Fibroblast of lung (primary cell): ENCODE results near the gene MFAP2. TPM values are rescaled to one million over a fixed set of nuclear protein-coding genes. Genes with fewer than 3 reads are reported as not detected.

Experiments used
- DNase-seq, 2 donors: peaks; one replicate each; pipeline versions ENCODE4 v3.0.0 to v3.0.0-alpha.2; 2010; ENCODE audit warnings: low read depth in 2 of 2
- H2AFZ ChIP-seq: 2 replicates; pipeline ENCODE4 v1.5.1; 2012; ENCODE audit warnings: low read length, control low read depth, inconsistent platforms
- H3K27ac ChIP-seq: 2 replicates; pipeline ENCODE4 v1.5.1; 2011; ENCODE audit warnings: low read length, control low read depth; ENCODE audit not compliant: insufficient read depth
- H3K27me3 ChIP-seq: 2 replicates; pipeline ENCODE4 v1.5.1; 2011; ENCODE audit warnings: mild to moderate bottlenecking, low read length; ENCODE audit not compliant: control insufficient read depth, insufficient read depth
- H3K36me3 ChIP-seq: 2 replicates; pipeline ENCODE4 v1.5.1; 2011; ENCODE audit warnings: low read length; ENCODE audit not compliant: control insufficient read depth, insufficient read depth
- H3K4me1 ChIP-seq: 2 replicates; pipeline ENCODE4 v1.5.1; 2011; ENCODE audit warnings: low read length; ENCODE audit not compliant: control insufficient read depth, insufficient read depth; ENCODE audit errors: extremely low read depth
- H3K4me2 ChIP-seq: 2 replicates; pipeline ENCODE4 v1.5.1; 2011; ENCODE audit warnings: low read length, control low read depth; ENCODE audit not compliant: insufficient read depth; ENCODE audit errors: extremely low read depth
- H3K4me3 ChIP-seq, 4 experiments: fragments of 200-600 bp in 1 of 4; sonication (generic) in 1 of 4; replicated peaks in 1 of 4; 2 replicates each; pipeline ENCODE4 v1.5.1; 2011 to 2016; ENCODE audit warnings: low read length in 4 of 4, low read depth in 3 of 4, mild to moderate bottlenecking in 3 of 4, control low read depth in 2 of 4, inconsistent platforms in 1 of 4, mixed read lengths in 1 of 4; ENCODE audit not compliant: insufficient read depth in 1 of 4; ENCODE audit errors: control extremely low read depth in 1 of 4
- H3K79me2 ChIP-seq: 2 replicates; pipeline ENCODE4 v1.5.1; 2012; ENCODE audit warnings: mild to moderate bottlenecking, low read length, inconsistent platforms; ENCODE audit not compliant: control insufficient read depth, insufficient read depth
- H3K9ac ChIP-seq: 2 replicates; pipeline ENCODE4 v1.5.1; 2011; ENCODE audit warnings: mild to moderate bottlenecking, low read length, control low read depth; ENCODE audit not compliant: insufficient read depth
- H3K9me3 ChIP-seq: 2 replicates; pipeline ENCODE4 v1.5.1; 2012; ENCODE audit warnings: low read depth, low read length; ENCODE audit not compliant: control insufficient read depth, insufficient read depth
- H4K20me1 ChIP-seq: 2 replicates; pipeline ENCODE4 v1.5.1; 2011; ENCODE audit warnings: low read length; ENCODE audit not compliant: control insufficient read depth, insufficient read depth; ENCODE audit errors: extremely low read depth
- EZH2 ChIP-seq: IDR thresholded peaks from 2 replicates; pipeline ENCODE4 v1.5.1; 2012; ENCODE audit warnings: low read length, control low read depth, mild to moderate bottlenecking; ENCODE audit errors: missing control alignments
- polyA plus RNA-seq, 2 donors: library from polyadenylated mRNA; depleted of rRNA in 1 of 2; stranded (reverse) in 1 of 2; unstranded in 1 of 2; fragments of >200 nt; gene quantifications; 2 replicates each; pipeline ENCODE4 v1.2.1, GENCODE V29; 2011 to 2012; ENCODE audit warnings: missing spikeins in 1 of 2
- total RNA-seq: library from RNA; depleted of rRNA; stranded (reverse); fragments of >200 nt; gene quantifications from 2 replicates; pipeline ENCODE4 v1.2.1, GENCODE V29; 2014
- TF ChIP-seq, protein P1 (sequence below), 2 donors: IDR thresholded peaks in 1 of 2; conservative IDR thresholded peaks in 1 of 2; 1 replicate in 1 of 2; 2 replicates in 1 of 2; pipeline ENCODE4 v1.5.1; 2011 to 2012; ENCODE audit warnings: low read length in 2 of 2, control low read depth in 1 of 2, inconsistent platforms in 1 of 2, low read depth in 1 of 2, mild to moderate bottlenecking in 1 of 2

Gene MFAP2
- total and polyA plus RNA-seq, 2 donors (not counting 1 experiment from before 2014, with no cell fraction given), result 14.1 to 16.2 TPM

DNA sequence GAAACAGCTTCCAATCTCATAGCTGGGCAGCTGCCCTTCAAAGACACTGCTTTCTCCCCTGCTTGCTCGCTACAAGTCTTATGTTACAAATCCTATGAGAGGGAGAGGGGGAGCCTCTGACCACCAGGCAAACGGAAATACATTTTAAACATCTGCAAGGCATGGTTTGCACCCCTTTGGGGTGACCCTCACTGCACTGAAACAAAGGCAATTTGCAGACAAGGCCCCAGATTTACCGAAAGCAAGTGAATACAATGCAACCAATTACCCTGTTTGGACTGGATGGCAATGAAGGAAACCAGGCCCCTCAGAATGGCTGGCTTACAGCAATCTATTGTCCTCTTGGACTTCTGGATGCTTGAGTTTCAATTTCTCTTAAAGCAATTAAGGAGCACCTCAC lies 43.2 kb upstream of the MFAP2 start:
- no peak overlapping the region for H3K9ac ChIP-seq
- no peak overlapping the region for H2AFZ ChIP-seq
- no peaks in the 10 kb centered on the region for H3K27me3 ChIP-seq
- no peak for DNase-seq
- no peak overlapping the region for H3K4me2 ChIP-seq
- H3K4me3 ChIP-seq, result no peak overlapping the region
- no peaks in the 10 kb centered on the region for H4K20me1 ChIP-seq
- no peak overlapping the region for H3K27ac ChIP-seq
- no peak for TF ChIP-seq EZH2
- TF ChIP-seq, protein P1, sequence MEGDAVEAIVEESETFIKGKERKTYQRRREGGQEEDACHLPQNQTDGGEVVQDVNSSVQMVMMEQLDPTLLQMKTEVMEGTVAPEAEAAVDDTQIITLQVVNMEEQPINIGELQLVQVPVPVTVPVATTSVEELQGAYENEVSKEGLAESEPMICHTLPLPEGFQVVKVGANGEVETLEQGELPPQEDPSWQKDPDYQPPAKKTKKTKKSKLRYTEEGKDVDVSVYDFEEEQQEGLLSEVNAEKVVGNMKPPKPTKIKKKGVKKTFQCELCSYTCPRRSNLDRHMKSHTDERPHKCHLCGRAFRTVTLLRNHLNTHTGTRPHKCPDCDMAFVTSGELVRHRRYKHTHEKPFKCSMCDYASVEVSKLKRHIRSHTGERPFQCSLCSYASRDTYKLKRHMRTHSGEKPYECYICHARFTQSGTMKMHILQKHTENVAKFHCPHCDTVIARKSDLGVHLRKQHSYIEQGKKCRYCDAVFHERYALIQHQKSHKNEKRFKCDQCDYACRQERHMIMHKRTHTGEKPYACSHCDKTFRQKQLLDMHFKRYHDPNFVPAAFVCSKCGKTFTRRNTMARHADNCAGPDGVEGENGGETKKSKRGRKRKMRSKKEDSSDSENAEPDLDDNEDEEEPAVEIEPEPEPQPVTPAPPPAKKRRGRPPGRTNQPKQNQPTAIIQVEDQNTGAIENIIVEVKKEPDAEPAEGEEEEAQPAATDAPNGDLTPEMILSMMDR (conservative IDR thresholded peaks at IDR 0.05 in 1 of 2, IDR thresholded peaks at IDR 0.05 in 1 of 2; ENCODE audit: low read depth in 1 of 2, low read length in 2 of 2), result peak in 1 of 2 donors; percentile 8
- H3K9me3 ChIP-seq, result no peaks in the 10 kb centered on the region
- H3K4me1 ChIP-seq, result no peaks in the 10 kb centered on the region
- H3K79me2 ChIP-seq, result no peaks in the 10 kb centered on the region
- H3K36me3 ChIP-seq, result peaks cover 20% of the 10 kb centered on the region

DNA sequence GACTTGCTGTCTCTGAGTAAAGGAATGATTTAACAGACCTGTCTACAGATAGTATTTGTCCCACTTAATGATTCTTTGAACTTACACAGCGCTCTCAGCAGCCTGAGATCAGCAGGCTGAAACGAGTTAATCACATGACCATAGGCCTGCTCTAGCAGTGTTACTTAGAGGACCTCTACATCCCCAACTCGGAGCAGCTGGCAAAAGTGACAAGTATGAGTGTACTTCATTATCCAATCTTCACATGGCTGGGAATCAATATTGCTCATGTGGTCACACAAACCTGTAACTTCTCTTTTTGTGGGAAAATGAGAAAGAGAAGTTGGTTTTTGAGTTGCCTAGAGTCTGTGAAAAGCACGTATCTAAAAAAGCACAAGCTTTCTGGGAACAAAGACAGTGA lies 42.7 kb upstream of the MFAP2 start:
- Histone ChIP-seq H3K9me3 (no peaks in the 10 kb centered on the region), H2AFZ (no peak overlapping the region), H3K79me2 (no peaks in the 10 kb centered on the region), H3K4me1 (no peaks in the 10 kb centered on the region), H3K36me3 (peaks cover 22% of the 10 kb centered on the region), H3K4me2 (no peak overlapping the region), H3K4me3 (no peak overlapping the region), H3K9ac (no peak overlapping the region), H4K20me1 (no peaks in the 10 kb centered on the region), H3K27ac (no peak overlapping the region), H3K27me3 (no peaks in the 10 kb centered on the region)
- no peak for DNase-seq
- TF ChIP-seq, protein P1 (conservative IDR thresholded peaks at IDR 0.05 in 1 of 2, IDR thresholded peaks at IDR 0.05 in 1 of 2; ENCODE audit: low read depth in 1 of 2, low read length in 2 of 2), result no peak
- no peak for TF ChIP-seq EZH2

DNA sequence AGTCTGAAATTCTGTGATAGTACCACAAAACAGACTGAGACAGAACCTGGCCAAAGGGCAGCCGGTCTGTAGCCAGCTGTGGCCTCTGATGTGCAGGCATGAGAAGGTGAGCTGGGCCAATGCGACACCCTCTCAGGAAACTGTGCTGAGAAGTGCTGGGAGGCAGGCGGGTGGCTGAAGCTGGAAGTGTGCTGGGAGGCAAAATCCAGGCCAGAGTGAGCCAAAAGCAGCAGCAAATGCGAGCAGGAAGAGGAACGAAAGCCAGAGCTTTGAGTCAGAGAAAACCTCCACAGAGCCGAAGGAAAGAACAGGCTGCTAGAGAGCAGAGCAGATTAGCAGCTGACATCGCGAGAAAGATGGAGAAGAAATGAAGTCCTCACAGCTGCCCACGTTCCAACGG lies 41.5 kb upstream of the MFAP2 start:
- H3K9me3 ChIP-seq, result no peaks in the 10 kb centered on the region
- peaks cover 22% of the 10 kb centered on the region for H3K36me3 ChIP-seq
- TF ChIP-seq, protein P1 (conservative IDR thresholded peaks at IDR 0.05 in 1 of 2, IDR thresholded peaks at IDR 0.05 in 1 of 2; ENCODE audit: low read depth in 1 of 2, low read length in 2 of 2), result no peak
- TF ChIP-seq EZH2, result no peak
- H3K27ac ChIP-seq, result no peak overlapping the region
- no peak overlapping the region for H3K4me2 ChIP-seq
- H3K9ac ChIP-seq, result no peak overlapping the region
- no peaks in the 10 kb centered on the region for H3K4me1 ChIP-seq
- H2AFZ ChIP-seq, result no peak overlapping the region
- DNase-seq, result no peak
- H3K4me3 ChIP-seq, result no peak overlapping the region
- H3K79me2 ChIP-seq, result no peaks in the 10 kb centered on the region
- no peaks in the 10 kb centered on the region for H4K20me1 ChIP-seq
- H3K27me3 ChIP-seq, result no peaks in the 10 kb centered on the region
